Measurements from ENCODE around the gene SMARCC1. TPM values are rescaled to one million over a fixed set of nuclear protein-coding genes. Genes with fewer than 3 reads are reported as not detected.

Gene SMARCC1
- total and polyA plus RNA-seq, 4 donors, result 12.5 to 66.8 (median 40.8) TPM

DNA sequence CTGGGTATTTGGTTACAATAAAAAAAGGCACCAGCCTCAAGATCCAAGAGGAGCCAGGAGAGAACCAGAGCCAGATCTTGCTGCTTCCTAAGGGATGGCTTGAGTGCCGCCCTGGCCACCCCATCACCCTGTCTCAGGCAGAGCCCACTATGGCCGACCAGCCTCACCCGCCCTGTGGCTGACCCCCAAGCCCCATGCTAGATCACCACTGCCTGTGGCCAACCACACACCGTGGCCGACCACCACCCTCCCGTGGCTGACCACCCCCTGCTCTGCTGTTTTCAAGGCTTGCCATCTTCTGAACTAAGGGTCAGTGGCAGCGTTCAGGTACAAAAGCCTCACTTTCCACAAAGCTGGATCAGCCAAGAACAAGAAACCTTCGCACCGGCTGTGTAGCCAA lies 215.0 kb downstream of the SMARCC1 start:
- no peak overlapping the region for H3K4me3 ChIP-seq (ENCODE audit: low read length in 2 of 2)
- no peaks in the 10 kb centered on the region for H3K27me3 ChIP-seq (ENCODE audit: control insufficient read depth in 1 of 2, insufficient read depth in 2 of 2, low read length in 1 of 2)
- intact Hi-C loops (cut with DNase I), result no loop called here
- H3K9me3 ChIP-seq (ENCODE audit: control insufficient read depth, low read length), result no peaks in the 10 kb centered on the region
- no peak overlapping the region for H3K27ac ChIP-seq (ENCODE audit: low read depth in 1 of 2, low read length in 2 of 2)
- no peaks in the 10 kb centered on the region for H3K36me3 ChIP-seq (ENCODE audit: control insufficient read depth in 1 of 2, insufficient read depth in 2 of 2, low read length in 1 of 2)
- ATAC-seq (ENCODE audit: low FRiP score) (no peak), DNase-seq (no peak)
- 95% methylated on average over 9 of the region's 9 CpGs for WGBS, 2 donors
- no peaks in the 10 kb centered on the region for H3K4me1 ChIP-seq (ENCODE audit: control insufficient read depth in 1 of 2, insufficient read depth in 2 of 2, low read length in 2 of 2)

DNA sequence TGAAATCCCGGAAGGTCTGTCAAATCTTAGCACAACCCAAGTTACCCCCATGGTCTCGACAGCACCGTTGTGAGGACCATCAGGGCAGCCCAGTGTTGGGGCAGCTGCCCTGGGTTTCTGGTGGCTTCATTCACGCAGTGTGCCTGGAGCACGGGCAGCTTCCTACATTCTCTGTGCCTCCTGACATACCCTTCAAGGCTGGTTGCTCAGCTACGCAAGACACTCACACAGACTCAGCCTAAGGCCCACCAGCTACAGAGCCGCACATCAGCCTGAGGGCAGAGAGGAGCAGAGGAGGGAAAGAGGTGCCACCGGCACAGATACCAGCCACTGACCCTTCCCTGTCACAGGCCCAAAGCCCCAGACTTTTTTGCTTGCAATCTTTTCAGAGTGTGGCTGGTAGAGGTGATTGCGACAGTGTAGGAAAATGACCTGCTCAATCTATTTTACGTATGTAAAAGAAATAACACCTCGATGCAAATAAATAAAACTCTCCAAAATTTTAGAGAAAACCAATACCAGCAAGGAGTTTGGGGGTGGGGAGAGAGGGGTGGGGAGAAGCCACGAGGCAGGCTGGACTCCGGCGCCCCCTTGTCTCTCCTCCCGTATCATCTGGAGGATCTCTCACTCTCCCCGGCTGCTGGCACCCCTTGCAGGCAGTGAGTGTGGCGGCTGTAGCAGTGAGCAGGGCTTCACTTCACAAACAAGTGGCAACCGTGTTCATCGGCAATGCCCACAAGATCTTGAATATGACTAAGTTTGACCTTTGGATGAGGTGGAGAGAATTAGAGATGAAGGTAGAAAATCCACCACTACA lies 215.8 kb downstream of the SMARCC1 start:
- intact Hi-C loops (cut with DNase I), result no loop called here
- Histone ChIP-seq H3K36me3 (ENCODE audit: control insufficient read depth in 1 of 2, insufficient read depth in 2 of 2, low read length in 1 of 2) (no peaks in the 10 kb centered on the region), H3K4me3 (ENCODE audit: low read length in 2 of 2) (no peak overlapping the region), H3K4me1 (ENCODE audit: control insufficient read depth in 1 of 2, insufficient read depth in 2 of 2, low read length in 2 of 2) (no peaks in the 10 kb centered on the region), H3K27ac (ENCODE audit: low read depth in 1 of 2, low read length in 2 of 2) (no peak overlapping the region), H3K9me3 (ENCODE audit: control insufficient read depth, low read length) (no peaks in the 10 kb centered on the region), H3K27me3 (ENCODE audit: control insufficient read depth in 1 of 2, insufficient read depth in 2 of 2, low read length in 1 of 2) (no peaks in the 10 kb centered on the region)
- DNase-seq (no peak), ATAC-seq (ENCODE audit: low FRiP score) (no peak)
- WGBS, 2 donors, result 87 to 88% methylated on average over 19 of the region's 19 CpGs

DNA sequence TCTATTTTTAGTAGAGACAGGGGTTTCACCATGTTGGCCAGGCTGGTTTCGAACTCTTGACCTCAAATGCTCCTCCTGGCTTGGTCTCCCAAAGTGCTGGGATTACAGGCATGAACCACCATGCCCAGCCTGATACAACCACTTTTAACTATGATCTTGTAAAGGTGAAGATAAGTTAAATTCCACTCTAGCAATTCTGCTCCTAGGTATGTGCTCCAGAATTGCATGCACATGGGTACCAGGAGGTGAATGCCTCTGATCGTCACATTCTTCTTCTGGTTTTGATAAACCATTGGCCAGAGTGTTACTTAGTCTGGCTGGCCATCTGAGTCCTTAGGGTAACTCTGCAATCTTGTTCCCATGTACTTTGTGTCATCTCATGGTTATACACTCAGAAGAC lies 225.3 kb downstream of the SMARCC1 start:
- no peak for DNase-seq
- H3K27ac ChIP-seq (ENCODE audit: low read depth in 1 of 2, low read length in 2 of 2), result no peak overlapping the region
- intact Hi-C loops (cut with DNase I), result no loop called here
- no peak for ATAC-seq (ENCODE audit: low FRiP score)
- no peak overlapping the region for H3K4me3 ChIP-seq (ENCODE audit: low read length in 2 of 2)
- peaks cover 3% of the 10 kb centered on the region for H3K9me3 ChIP-seq (ENCODE audit: control insufficient read depth, low read length)
- no peaks in the 10 kb centered on the region for H3K4me1 ChIP-seq (ENCODE audit: control insufficient read depth in 1 of 2, insufficient read depth in 2 of 2, low read length in 2 of 2)
- 93 to 97% methylated on average over 2 of the region's 2 CpGs for WGBS, 2 donors
- H3K36me3 ChIP-seq (ENCODE audit: control insufficient read depth in 1 of 2, insufficient read depth in 2 of 2, low read length in 1 of 2), result no peaks in the 10 kb centered on the region
- no peaks in the 10 kb centered on the region for H3K27me3 ChIP-seq (ENCODE audit: control insufficient read depth in 1 of 2, insufficient read depth in 2 of 2, low read length in 1 of 2)

DNA sequence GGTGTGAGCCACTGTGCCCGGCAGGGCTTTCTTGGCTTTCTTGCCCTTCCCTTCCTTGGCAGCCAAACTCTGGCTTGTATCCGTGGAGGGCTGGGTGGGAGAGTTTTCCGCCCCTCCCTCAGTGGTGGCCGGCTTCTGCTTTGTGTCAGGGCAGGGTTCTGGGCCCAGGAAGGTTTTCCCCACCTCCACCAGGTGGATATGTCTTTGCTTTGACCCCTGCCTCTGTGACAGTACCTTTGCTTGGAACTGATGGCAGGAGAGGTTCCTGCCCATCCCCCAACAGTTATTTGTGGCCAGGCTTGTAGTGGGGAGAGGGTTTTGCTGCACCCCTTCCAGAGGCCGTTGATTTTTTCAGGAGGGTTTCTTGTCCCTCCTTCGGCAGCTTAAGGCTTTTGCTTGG lies 227.4 kb downstream of the SMARCC1 start:
- Histone ChIP-seq H3K27me3 (ENCODE audit: control insufficient read depth in 1 of 2, insufficient read depth in 2 of 2, low read length in 1 of 2) (no peaks in the 10 kb centered on the region), H3K4me1 (ENCODE audit: control insufficient read depth in 1 of 2, insufficient read depth in 2 of 2, low read length in 2 of 2) (no peaks in the 10 kb centered on the region), H3K27ac (ENCODE audit: low read depth in 1 of 2, low read length in 2 of 2) (no peak overlapping the region), H3K9me3 (ENCODE audit: control insufficient read depth, low read length) (peaks cover 3% of the 10 kb centered on the region), H3K4me3 (ENCODE audit: low read length in 2 of 2) (no peak overlapping the region), H3K36me3 (ENCODE audit: control insufficient read depth in 1 of 2, insufficient read depth in 2 of 2, low read length in 1 of 2) (no peaks in the 10 kb centered on the region)
- intact Hi-C loops (cut with DNase I), result no loop called here
- DNase-seq, result no peak
- ATAC-seq (ENCODE audit: low FRiP score), result no peak
- WGBS, 2 donors, result 77 to 78% methylated on average over 6 of the region's 6 CpGs

DNA sequence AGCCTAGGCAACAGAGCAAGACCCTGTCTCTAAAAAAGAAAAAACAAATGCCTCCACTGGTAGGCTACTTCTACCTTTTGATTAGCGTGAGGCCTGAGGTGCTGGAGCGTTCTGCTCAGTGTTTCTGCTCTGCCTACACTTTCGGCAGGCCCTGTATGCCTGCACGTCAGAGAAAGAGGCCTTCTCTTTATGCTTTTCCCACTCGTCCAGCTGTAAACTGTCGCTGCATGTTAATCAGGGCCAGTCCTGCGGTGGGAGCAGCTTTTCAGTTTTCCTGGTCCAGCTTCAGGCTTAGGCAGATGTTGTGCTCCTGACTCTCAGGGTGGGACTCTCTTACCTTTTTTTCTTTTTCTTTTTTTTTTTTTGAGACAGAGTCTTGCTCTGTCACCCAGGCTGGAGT lies 228.3 kb downstream of the SMARCC1 start:
- H3K36me3 ChIP-seq (ENCODE audit: control insufficient read depth in 1 of 2, insufficient read depth in 2 of 2, low read length in 1 of 2), result no peaks in the 10 kb centered on the region
- no peak overlapping the region for H3K27ac ChIP-seq (ENCODE audit: low read depth in 1 of 2, low read length in 2 of 2)
- ATAC-seq (ENCODE audit: low FRiP score), result no peak
- 91 to 94% methylated on average over 7 of the region's 7 CpGs for whole genome bisulfite sequencing, 2 donors
- H3K9me3 ChIP-seq (ENCODE audit: control insufficient read depth, low read length), result peaks cover 3% of the 10 kb centered on the region
- DNase-seq, result no peak
- no peaks in the 10 kb centered on the region for H3K27me3 ChIP-seq (ENCODE audit: control insufficient read depth in 1 of 2, insufficient read depth in 2 of 2, low read length in 1 of 2)
- no peaks in the 10 kb centered on the region for H3K4me1 ChIP-seq (ENCODE audit: control insufficient read depth in 1 of 2, insufficient read depth in 2 of 2, low read length in 2 of 2)
- intact Hi-C loops (cut with DNase I), result no loop called here
- H3K4me3 ChIP-seq (ENCODE audit: low read length in 2 of 2), result no peak overlapping the region

DNA sequence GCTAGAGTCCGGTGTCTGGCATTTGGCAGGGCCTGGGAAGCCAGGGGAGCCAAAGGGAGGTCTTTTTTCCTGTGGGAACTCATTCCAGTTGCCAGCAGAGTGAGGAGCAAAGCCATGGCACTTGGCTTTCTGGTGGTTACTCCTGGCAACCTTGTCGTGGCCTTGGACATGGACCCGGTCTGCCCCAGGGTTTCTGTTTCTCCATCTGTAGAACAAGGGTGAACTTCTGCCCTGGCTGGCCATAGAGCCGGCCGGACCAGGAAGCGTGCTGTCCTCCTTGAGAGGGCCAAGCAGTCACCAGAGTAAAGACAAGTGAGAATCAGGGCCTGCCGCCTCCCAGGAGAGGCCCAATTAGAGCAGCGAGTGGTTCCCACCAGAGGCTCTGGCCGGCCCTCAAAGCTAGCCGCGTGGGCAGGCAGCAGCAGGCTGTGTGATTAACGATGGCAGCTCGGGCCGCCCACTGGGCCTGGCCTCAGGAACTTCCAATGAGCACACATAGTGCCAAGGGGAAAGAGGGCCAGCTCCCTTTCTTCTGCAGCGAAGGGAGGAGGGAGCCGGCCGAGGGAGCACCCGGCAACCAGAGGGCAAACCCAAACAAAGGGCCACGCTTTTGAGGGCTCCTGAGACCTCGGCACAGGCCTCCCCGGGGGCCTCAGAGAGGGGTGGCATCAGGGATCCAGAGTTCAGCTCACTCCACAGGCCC lies 239.1 kb downstream of the SMARCC1 start:
- intact Hi-C loops (cut with DNase I), result no loop called here
- no peak overlapping the region for H3K4me3 ChIP-seq (ENCODE audit: low read length in 2 of 2)
- ATAC-seq (ENCODE audit: low FRiP score) (peak; percentile 88), DNase-seq (peak; percentile 80 to 93)
- peak overlapping the region in 1 of 2 donors; percentile 69 for H3K27ac ChIP-seq (ENCODE audit: low read depth in 1 of 2, low read length in 2 of 2)
- 8 to 9% methylated on average over 21 of the region's 21 CpGs for WGBS, 2 donors
- no peaks in the 10 kb centered on the region for H3K36me3 ChIP-seq (ENCODE audit: control insufficient read depth in 1 of 2, insufficient read depth in 2 of 2, low read length in 1 of 2)
- H3K27me3 ChIP-seq (ENCODE audit: control insufficient read depth in 1 of 2, insufficient read depth in 2 of 2, low read length in 1 of 2), result no peaks in the 10 kb centered on the region
- no peaks in the 10 kb centered on the region for H3K4me1 ChIP-seq (ENCODE audit: control insufficient read depth in 1 of 2, insufficient read depth in 2 of 2, low read length in 2 of 2)
- no peaks in the 10 kb centered on the region for H3K9me3 ChIP-seq (ENCODE audit: control insufficient read depth, low read length)

DNA sequence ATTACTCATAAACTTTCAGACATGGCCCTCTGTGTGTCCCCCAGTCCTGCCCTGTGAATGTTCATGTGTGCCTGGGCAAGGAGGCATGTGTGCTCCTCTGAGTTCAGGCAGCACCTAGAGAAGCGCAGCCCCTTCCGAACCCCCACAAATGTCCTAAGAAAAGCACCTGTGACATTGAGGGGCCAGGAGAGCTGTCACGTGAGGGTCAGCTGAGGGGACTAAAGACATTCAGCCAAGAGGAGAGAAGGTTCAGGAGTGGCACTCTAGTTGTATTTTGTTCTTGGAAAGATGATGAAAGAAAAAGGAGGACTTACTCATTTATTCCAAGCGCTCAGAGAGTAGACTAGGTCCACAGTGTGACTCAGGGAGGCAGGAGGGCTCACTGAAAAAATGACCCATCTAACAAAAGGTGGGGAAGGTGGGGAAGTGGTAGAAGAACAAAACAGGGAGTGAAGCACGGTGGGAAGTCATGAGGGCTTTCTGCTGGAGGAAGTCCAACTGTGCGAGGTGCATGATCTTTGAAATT lies 240.0 kb downstream of the SMARCC1 start:
- ATAC-seq (ENCODE audit: low FRiP score) (no peak), DNase-seq (no peak)
- Histone ChIP-seq H3K9me3 (ENCODE audit: control insufficient read depth, low read length) (no peaks in the 10 kb centered on the region), H3K4me3 (ENCODE audit: low read length in 2 of 2) (no peak overlapping the region), H3K4me1 (ENCODE audit: control insufficient read depth in 1 of 2, insufficient read depth in 2 of 2, low read length in 2 of 2) (no peaks in the 10 kb centered on the region), H3K27me3 (ENCODE audit: control insufficient read depth in 1 of 2, insufficient read depth in 2 of 2, low read length in 1 of 2) (no peaks in the 10 kb centered on the region), H3K27ac (ENCODE audit: low read depth in 1 of 2, low read length in 2 of 2) (no peak overlapping the region), H3K36me3 (ENCODE audit: control insufficient read depth in 1 of 2, insufficient read depth in 2 of 2, low read length in 1 of 2) (no peaks in the 10 kb centered on the region)
- WGBS, 2 donors, result 68 to 71% methylated on average over 6 of the region's 6 CpGs
- intact Hi-C loops (cut with DNase I), result no loop called here

DNA sequence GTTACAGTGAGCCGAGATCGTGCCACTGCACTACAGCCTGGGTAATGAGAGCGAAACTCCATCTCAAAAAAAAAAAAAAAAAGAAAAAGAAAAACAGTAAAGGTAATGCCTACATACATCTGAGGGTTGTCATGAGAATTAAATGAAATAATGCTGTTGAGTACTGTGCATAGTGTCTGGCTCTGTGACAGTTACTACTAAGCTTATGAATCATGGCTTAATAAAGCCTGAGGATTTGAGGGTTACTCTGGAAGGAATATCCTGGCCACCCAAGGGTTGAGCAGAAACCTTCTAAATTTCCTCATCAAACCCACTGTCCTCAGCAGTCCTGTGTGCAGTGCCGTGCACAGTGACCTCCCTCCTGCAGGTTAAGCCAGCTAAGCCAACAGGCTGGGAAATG lies 241.4 kb downstream of the SMARCC1 start:
- intact Hi-C loops (cut with DNase I), result no loop called here

DNA sequence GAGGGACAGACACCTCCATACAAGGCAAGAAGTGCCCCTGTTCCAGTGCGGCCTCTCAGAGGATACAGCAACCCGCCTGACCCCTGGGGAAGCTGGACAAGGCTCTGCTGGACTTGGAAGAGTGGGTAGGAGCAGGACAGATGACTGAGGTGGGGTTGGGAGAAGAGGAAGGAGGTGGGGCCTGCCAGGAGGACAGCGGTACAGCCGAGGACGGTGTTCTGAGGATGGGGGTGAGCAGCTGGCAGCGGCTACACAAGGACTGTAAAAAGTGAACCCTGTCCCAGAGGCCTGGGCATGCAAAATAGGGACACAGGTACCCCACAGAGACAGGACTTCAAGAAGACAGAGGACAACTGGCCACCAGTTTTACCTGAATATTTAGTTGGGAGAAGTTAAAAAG lies 244.7 kb downstream of the SMARCC1 start:
- Histone ChIP-seq H3K27me3 (ENCODE audit: control insufficient read depth in 1 of 2, insufficient read depth in 2 of 2, low read length in 1 of 2) (no peaks in the 10 kb centered on the region), H3K4me3 (ENCODE audit: low read length in 2 of 2) (no peak overlapping the region), H3K9me3 (ENCODE audit: control insufficient read depth, low read length) (no peaks in the 10 kb centered on the region), H3K36me3 (ENCODE audit: control insufficient read depth in 1 of 2, insufficient read depth in 2 of 2, low read length in 1 of 2) (no peaks in the 10 kb centered on the region), H3K27ac (ENCODE audit: low read depth in 1 of 2, low read length in 2 of 2) (no peak overlapping the region), H3K4me1 (ENCODE audit: control insufficient read depth in 1 of 2, insufficient read depth in 2 of 2, low read length in 2 of 2) (no peaks in the 10 kb centered on the region)
- ATAC-seq (ENCODE audit: low FRiP score), result no peak
- 91 to 97% methylated on average over 6 of the region's 6 CpGs for WGBS, 2 donors
- intact Hi-C loops (cut with DNase I), result no loop called here
- DNase-seq, result peak in 1 of 2 donors; percentile 11

More for the DNA sequence above, 241.4 kb downstream of the SMARCC1 start:
- DNase-seq, result peak in 1 of 2 donors; percentile 15
- H3K4me3 ChIP-seq (ENCODE audit: low read length in 2 of 2), result no peak overlapping the region
- WGBS, 2 donors, result 96 to 97% methylated on average over 4 of the region's 4 CpGs
- no peaks in the 10 kb centered on the region for H3K4me1 ChIP-seq (ENCODE audit: control insufficient read depth in 1 of 2, insufficient read depth in 2 of 2, low read length in 2 of 2)
- H3K27ac ChIP-seq (ENCODE audit: low read depth in 1 of 2, low read length in 2 of 2), result no peak overlapping the region
- H3K27me3 ChIP-seq (ENCODE audit: control insufficient read depth in 1 of 2, insufficient read depth in 2 of 2, low read length in 1 of 2), result no peaks in the 10 kb centered on the region
- no peaks in the 10 kb centered on the region for H3K36me3 ChIP-seq (ENCODE audit: control insufficient read depth in 1 of 2, insufficient read depth in 2 of 2, low read length in 1 of 2)
- no peaks in the 10 kb centered on the region for H3K9me3 ChIP-seq (ENCODE audit: control insufficient read depth, low read length)
- ATAC-seq (ENCODE audit: low FRiP score), result no peak

Measured in aorta (tissue), 5 donors.